ENCODE measurements around the gene MCHR2.
"Not testable (repeated sequence)": the region's sequence is repeated elsewhere in the genome, so short reads cannot be mapped to it uniquely, and the experiment has no call there.

MCHR2 gene

GRCh38 chr6:99993533-99994251 lies at the start of gene MCHR2:
MCHR2 (minus strand) TSS chr6:99994223; CDS start chr6:99956147, 38,076 bp downstream.
- H3K27me3 ChIP-seq (ENCODE audit: control insufficient read depth in 1 of 2, insufficient read depth in 2 of 2, low read length in 2 of 2) = peaks cover 0 to 9% of the 10 kb centered on the region in 2 donors
- no peak within 1 kb of the TSS for H3K27ac ChIP-seq (ENCODE audit: low read depth, low read length)

GRCh38 chr6:100038546-100038945 lies 44.5 kb upstream of the MCHR2 start:
- H3K36me3 ChIP-seq (ENCODE audit: control insufficient read depth in 1 of 2, insufficient read depth in 2 of 2, low read length in 2 of 2); H3K4me1 ChIP-seq (ENCODE audit: control insufficient read depth in 1 of 2, insufficient read depth in 2 of 2, low read length in 2 of 2); H3K27me3 ChIP-seq (ENCODE audit: control insufficient read depth in 1 of 2, insufficient read depth in 2 of 2, low read length in 2 of 2); H3K9ac ChIP-seq (ENCODE audit: low read depth in 1 of 2, low read length in 2 of 2); H3K27ac ChIP-seq (ENCODE audit: low read depth, low read length); H3K4me3 ChIP-seq (ENCODE audit: low read depth in 1 of 2, low read length in 2 of 2); H3K9me3 ChIP-seq (ENCODE audit: control insufficient read depth in 1 of 2, low read length in 2 of 2): not testable (repeated sequence)

More at GRCh38 chr6:99993533-99994251, at the start of gene MCHR2:
- Histone ChIP-seq H3K9me3 (ENCODE audit: control insufficient read depth in 1 of 2, low read length in 2 of 2) (no peaks in the 10 kb centered on the region), H3K4me3 (ENCODE audit: low read depth in 1 of 2, low read length in 2 of 2) (no peak within 1 kb of the TSS), H3K4me1 (ENCODE audit: control insufficient read depth in 1 of 2, insufficient read depth in 2 of 2, low read length in 2 of 2) (no peaks in the 10 kb centered on the region), H3K9ac (ENCODE audit: low read depth in 1 of 2, low read length in 2 of 2) (no peak within 1 kb of the TSS), H3K36me3 (ENCODE audit: control insufficient read depth in 1 of 2, insufficient read depth in 2 of 2, low read length in 2 of 2) (no peaks in the 10 kb centered on the region)

- Histone ChIP-seq H3K27me3 (ENCODE audit: control insufficient read depth in 1 of 2, insufficient read depth in 2 of 2, low read length in 2 of 2) (no peaks in the 10 kb centered on the region), H3K36me3 (ENCODE audit: control insufficient read depth in 1 of 2, insufficient read depth in 2 of 2, low read length in 2 of 2) (no peaks in the 10 kb centered on the region), H3K27ac (ENCODE audit: low read depth, low read length) (no peak overlapping the region), H3K4me3 (ENCODE audit: low read depth in 1 of 2, low read length in 2 of 2) (no peak overlapping the region), H3K9ac (ENCODE audit: low read depth in 1 of 2, low read length in 2 of 2) (no peak overlapping the region), H3K9me3 (ENCODE audit: control insufficient read depth in 1 of 2, low read length in 2 of 2) (no peaks in the 10 kb centered on the region), H3K4me1 (ENCODE audit: control insufficient read depth in 1 of 2, insufficient read depth in 2 of 2, low read length in 2 of 2) (no peaks in the 10 kb centered on the region)
These were observed 42.0 kb upstream of the MCHR2 start for GRCh38 chr6:100035873-100036653.

- no peaks in the 10 kb centered on the region for H3K4me1 ChIP-seq (ENCODE audit: control insufficient read depth in 1 of 2, insufficient read depth in 2 of 2, low read length in 2 of 2)
- H3K4me3 ChIP-seq (ENCODE audit: low read depth in 1 of 2, low read length in 2 of 2) = no peak overlapping the region
- no peaks in the 10 kb centered on the region for H3K9me3 ChIP-seq (ENCODE audit: control insufficient read depth in 1 of 2, low read length in 2 of 2)
- H3K36me3 ChIP-seq (ENCODE audit: control insufficient read depth in 1 of 2, insufficient read depth in 2 of 2, low read length in 2 of 2) = no peaks in the 10 kb centered on the region
- no peak overlapping the region for H3K27ac ChIP-seq (ENCODE audit: low read depth, low read length)
- H3K27me3 ChIP-seq (ENCODE audit: control insufficient read depth in 1 of 2, insufficient read depth in 2 of 2, low read length in 2 of 2) = no peaks in the 10 kb centered on the region
- no peak overlapping the region for H3K9ac ChIP-seq (ENCODE audit: low read depth in 1 of 2, low read length in 2 of 2)
These were observed 29.8 kb upstream of the MCHR2 start for GRCh38 chr6:100023798-100024197.

- no peak overlapping the region for H3K4me3 ChIP-seq (ENCODE audit: low read depth in 1 of 2, low read length in 2 of 2)
- H3K27ac ChIP-seq (ENCODE audit: low read depth, low read length) = no peak overlapping the region
- H3K9ac ChIP-seq (ENCODE audit: low read depth in 1 of 2, low read length in 2 of 2) = no peak overlapping the region
- no peaks in the 10 kb centered on the region for H3K27me3 ChIP-seq (ENCODE audit: control insufficient read depth in 1 of 2, insufficient read depth in 2 of 2, low read length in 2 of 2)
- H3K36me3 ChIP-seq (ENCODE audit: control insufficient read depth in 1 of 2, insufficient read depth in 2 of 2, low read length in 2 of 2) = no peaks in the 10 kb centered on the region
- no peaks in the 10 kb centered on the region for H3K4me1 ChIP-seq (ENCODE audit: control insufficient read depth in 1 of 2, insufficient read depth in 2 of 2, low read length in 2 of 2)
- no peaks in the 10 kb centered on the region for H3K9me3 ChIP-seq (ENCODE audit: control insufficient read depth in 1 of 2, low read length in 2 of 2)
These were observed 28.8 kb upstream of the MCHR2 start for GRCh38 chr6:100022847-100023246.

GRCh38 chr6:100008857-100009256 lies 14.8 kb upstream of the MCHR2 start:
- no peaks in the 10 kb centered on the region for H3K9me3 ChIP-seq (ENCODE audit: control insufficient read depth in 1 of 2, low read length in 2 of 2)
- H3K27ac ChIP-seq (ENCODE audit: low read depth, low read length) = no peak overlapping the region
- no peaks in the 10 kb centered on the region for H3K36me3 ChIP-seq (ENCODE audit: control insufficient read depth in 1 of 2, insufficient read depth in 2 of 2, low read length in 2 of 2)
- no peak overlapping the region for H3K4me3 ChIP-seq (ENCODE audit: low read depth in 1 of 2, low read length in 2 of 2)
- H3K9ac ChIP-seq (ENCODE audit: low read depth in 1 of 2, low read length in 2 of 2) = no peak overlapping the region
- H3K27me3 ChIP-seq (ENCODE audit: control insufficient read depth in 1 of 2, insufficient read depth in 2 of 2, low read length in 2 of 2) = no peaks in the 10 kb centered on the region
- no peaks in the 10 kb centered on the region for H3K4me1 ChIP-seq (ENCODE audit: control insufficient read depth in 1 of 2, insufficient read depth in 2 of 2, low read length in 2 of 2)

GRCh38 chr6:100001915-100002388 lies 7.9 kb upstream of the MCHR2 start:
- no peak overlapping the region for H3K4me3 ChIP-seq (ENCODE audit: low read depth in 1 of 2, low read length in 2 of 2)
- H3K9ac ChIP-seq (ENCODE audit: low read depth in 1 of 2, low read length in 2 of 2) = no peak overlapping the region
- no peaks in the 10 kb centered on the region for H3K9me3 ChIP-seq (ENCODE audit: control insufficient read depth in 1 of 2, low read length in 2 of 2)
- no peaks in the 10 kb centered on the region for H3K36me3 ChIP-seq (ENCODE audit: control insufficient read depth in 1 of 2, insufficient read depth in 2 of 2, low read length in 2 of 2)
- H3K4me1 ChIP-seq (ENCODE audit: control insufficient read depth in 1 of 2, insufficient read depth in 2 of 2, low read length in 2 of 2) = no peaks in the 10 kb centered on the region
- no peaks in the 10 kb centered on the region for H3K27me3 ChIP-seq (ENCODE audit: control insufficient read depth in 1 of 2, insufficient read depth in 2 of 2, low read length in 2 of 2)
- no peak overlapping the region for H3K27ac ChIP-seq (ENCODE audit: low read depth, low read length)

GRCh38 chr6:99997141-99997540 lies 3.1 kb upstream of the MCHR2 start:
- Histone ChIP-seq H3K4me1 (ENCODE audit: control insufficient read depth in 1 of 2, insufficient read depth in 2 of 2, low read length in 2 of 2) (no peaks in the 10 kb centered on the region), H3K4me3 (ENCODE audit: low read depth in 1 of 2, low read length in 2 of 2) (no peak overlapping the region), H3K9ac (ENCODE audit: low read depth in 1 of 2, low read length in 2 of 2) (no peak overlapping the region), H3K9me3 (ENCODE audit: control insufficient read depth in 1 of 2, low read length in 2 of 2) (no peaks in the 10 kb centered on the region), H3K36me3 (ENCODE audit: control insufficient read depth in 1 of 2, insufficient read depth in 2 of 2, low read length in 2 of 2) (no peaks in the 10 kb centered on the region), H3K27ac (ENCODE audit: low read depth, low read length) (no peak overlapping the region), H3K27me3 (ENCODE audit: control insufficient read depth in 1 of 2, insufficient read depth in 2 of 2, low read length in 2 of 2) (peaks cover 0 to 9% of the 10 kb centered on the region in 2 donors)

- Histone ChIP-seq H3K27me3 (ENCODE audit: control insufficient read depth in 1 of 2, insufficient read depth in 2 of 2, low read length in 2 of 2) (peaks cover 0 to 9% of the 10 kb centered on the region in 2 donors), H3K36me3 (ENCODE audit: control insufficient read depth in 1 of 2, insufficient read depth in 2 of 2, low read length in 2 of 2) (no peaks in the 10 kb centered on the region), H3K9ac (ENCODE audit: low read depth in 1 of 2, low read length in 2 of 2) (no peak overlapping the region), H3K4me1 (ENCODE audit: control insufficient read depth in 1 of 2, insufficient read depth in 2 of 2, low read length in 2 of 2) (no peaks in the 10 kb centered on the region), H3K9me3 (ENCODE audit: control insufficient read depth in 1 of 2, low read length in 2 of 2) (no peaks in the 10 kb centered on the region), H3K4me3 (ENCODE audit: low read depth in 1 of 2, low read length in 2 of 2) (no peak overlapping the region), H3K27ac (ENCODE audit: low read depth, low read length) (no peak overlapping the region)
These were observed 1.9 kb upstream of the MCHR2 start for GRCh38 chr6:99995916-99996315.

- no peak overlapping the region for H3K9ac ChIP-seq (ENCODE audit: low read depth in 1 of 2, low read length in 2 of 2)
- no peaks in the 10 kb centered on the region for H3K9me3 ChIP-seq (ENCODE audit: control insufficient read depth in 1 of 2, low read length in 2 of 2)
- H3K27ac ChIP-seq (ENCODE audit: low read depth, low read length) = no peak overlapping the region
- H3K4me3 ChIP-seq (ENCODE audit: low read depth in 1 of 2, low read length in 2 of 2) = no peak overlapping the region
- H3K36me3 ChIP-seq (ENCODE audit: control insufficient read depth in 1 of 2, insufficient read depth in 2 of 2, low read length in 2 of 2) = no peaks in the 10 kb centered on the region
- peaks cover 0 to 9% of the 10 kb centered on the region in 2 donors for H3K27me3 ChIP-seq (ENCODE audit: control insufficient read depth in 1 of 2, insufficient read depth in 2 of 2, low read length in 2 of 2)
- no peaks in the 10 kb centered on the region for H3K4me1 ChIP-seq (ENCODE audit: control insufficient read depth in 1 of 2, insufficient read depth in 2 of 2, low read length in 2 of 2)
These were observed 884 bp downstream of the MCHR2 start for GRCh38 chr6:99993146-99993532.
